ENCODE measurements around the gene CBFA2T2. TPM values are rescaled to one million over a fixed set of nuclear protein-coding genes. Genes with fewer than 3 reads are reported as not detected.
"Not testable (repeated sequence)": the region's sequence is repeated elsewhere in the genome, so short reads cannot be mapped to it uniquely, and the experiment has no call there.

CBFA2T2 gene
- total RNA-seq, 4 donors from 2014 or later = 31.2 to 51.3 (median 37.8) TPM

DNA sequence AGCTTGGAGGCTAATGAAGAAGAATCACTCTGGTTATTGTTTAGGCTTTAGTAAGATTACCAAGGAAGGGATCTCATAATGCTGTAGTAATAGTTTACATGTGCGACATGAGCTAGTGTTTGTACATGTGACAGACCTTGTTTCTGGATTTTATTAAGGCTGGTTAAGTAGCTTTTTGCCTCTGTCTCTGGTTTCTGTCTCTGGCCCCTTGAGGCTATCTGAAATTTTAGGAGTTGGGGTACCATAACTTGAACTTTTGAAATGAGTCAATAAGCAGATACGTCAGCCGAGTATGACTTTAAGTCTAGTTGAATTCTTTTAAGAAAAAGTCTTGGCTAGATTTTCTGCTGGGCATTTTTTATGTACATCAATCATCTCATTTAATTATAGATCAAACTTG, 9.5 kb downstream of the CBFA2T2 start:
- H3K36me3 ChIP-seq = no peaks in the 10 kb centered on the region
- no peak overlapping the region for H3K4me3 ChIP-seq
- H3K27ac ChIP-seq = no peak overlapping the region
- no peaks in the 10 kb centered on the region for H3K9me3 ChIP-seq
- H3K27me3 ChIP-seq = no peaks in the 10 kb centered on the region
- TF ChIP-seq POLR2A (IDR thresholded peaks at IDR 0.05) = no peak
- TF ChIP-seq, protein P1, sequence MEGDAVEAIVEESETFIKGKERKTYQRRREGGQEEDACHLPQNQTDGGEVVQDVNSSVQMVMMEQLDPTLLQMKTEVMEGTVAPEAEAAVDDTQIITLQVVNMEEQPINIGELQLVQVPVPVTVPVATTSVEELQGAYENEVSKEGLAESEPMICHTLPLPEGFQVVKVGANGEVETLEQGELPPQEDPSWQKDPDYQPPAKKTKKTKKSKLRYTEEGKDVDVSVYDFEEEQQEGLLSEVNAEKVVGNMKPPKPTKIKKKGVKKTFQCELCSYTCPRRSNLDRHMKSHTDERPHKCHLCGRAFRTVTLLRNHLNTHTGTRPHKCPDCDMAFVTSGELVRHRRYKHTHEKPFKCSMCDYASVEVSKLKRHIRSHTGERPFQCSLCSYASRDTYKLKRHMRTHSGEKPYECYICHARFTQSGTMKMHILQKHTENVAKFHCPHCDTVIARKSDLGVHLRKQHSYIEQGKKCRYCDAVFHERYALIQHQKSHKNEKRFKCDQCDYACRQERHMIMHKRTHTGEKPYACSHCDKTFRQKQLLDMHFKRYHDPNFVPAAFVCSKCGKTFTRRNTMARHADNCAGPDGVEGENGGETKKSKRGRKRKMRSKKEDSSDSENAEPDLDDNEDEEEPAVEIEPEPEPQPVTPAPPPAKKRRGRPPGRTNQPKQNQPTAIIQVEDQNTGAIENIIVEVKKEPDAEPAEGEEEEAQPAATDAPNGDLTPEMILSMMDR (IDR thresholded peaks at IDR 0.05) = no peak
- H3K4me1 ChIP-seq = peaks cover 0 to 7% (median 0%) of the 10 kb centered on the region in 4 donors
- DNase-seq = no peak

DNA sequence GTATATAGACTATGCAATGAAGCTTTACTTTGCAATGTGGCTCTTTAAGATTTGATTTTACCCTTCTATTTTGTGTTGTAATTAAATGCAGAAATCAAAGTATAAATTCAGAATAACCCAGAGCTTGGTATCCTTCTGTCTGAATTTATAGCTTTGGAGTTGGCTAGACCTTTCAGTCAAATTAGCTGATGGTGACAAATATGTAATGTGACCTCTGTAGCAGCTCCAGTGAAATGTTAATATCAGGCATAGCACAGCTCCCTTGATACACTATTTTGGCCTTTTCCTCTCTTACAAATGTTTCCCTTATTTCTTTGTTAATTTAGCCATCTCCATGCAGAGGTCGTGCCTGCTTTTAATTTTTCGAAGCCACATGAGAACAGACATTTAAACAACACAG, 11.1 kb downstream of the CBFA2T2 start:
- Histone ChIP-seq H3K27ac (no peak overlapping the region), H3K4me3 (no peak overlapping the region), H3K9me3 (no peaks in the 10 kb centered on the region), H3K36me3 (no peaks in the 10 kb centered on the region), H3K4me1 (peaks cover 0 to 7% (median 0%) of the 10 kb centered on the region in 4 donors), H3K27me3 (no peaks in the 10 kb centered on the region)
- TF ChIP-seq POLR2A (IDR thresholded peaks at IDR 0.05) = no peak
- TF ChIP-seq, protein P1 (IDR thresholded peaks at IDR 0.05) = no peak
- DNase-seq = no peak

DNA sequence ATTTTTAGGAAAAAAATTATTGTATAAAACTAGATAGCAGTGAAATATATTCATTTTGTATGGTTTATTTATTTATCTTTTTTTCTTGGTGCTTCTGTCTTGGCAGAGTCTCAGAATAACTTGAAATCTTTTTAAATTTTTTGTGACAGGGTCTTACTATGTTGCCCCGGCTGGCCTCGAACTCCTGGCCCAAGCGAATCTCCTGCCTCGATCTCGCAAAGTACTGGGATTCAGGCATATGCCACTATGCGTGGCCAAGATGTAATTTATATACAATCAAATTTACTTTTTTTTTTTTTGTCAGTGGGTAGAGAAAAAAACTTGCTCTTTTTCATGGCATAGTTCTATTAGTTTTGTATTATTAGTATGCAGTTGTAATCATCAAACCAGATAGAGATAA, 13.7 kb downstream of the CBFA2T2 start:
- no peaks in the 10 kb centered on the region for H3K9me3 ChIP-seq
- H3K36me3 ChIP-seq = no peaks in the 10 kb centered on the region
- H3K4me1 ChIP-seq = no peaks in the 10 kb centered on the region
- H3K27me3 ChIP-seq = no peaks in the 10 kb centered on the region
- TF ChIP-seq, protein P1 (IDR thresholded peaks at IDR 0.05) = no peak
- TF ChIP-seq POLR2A (IDR thresholded peaks at IDR 0.05) = no peak
- DNase-seq = no peak
- no peak overlapping the region for H3K27ac ChIP-seq
- no peak overlapping the region for H3K4me3 ChIP-seq

DNA sequence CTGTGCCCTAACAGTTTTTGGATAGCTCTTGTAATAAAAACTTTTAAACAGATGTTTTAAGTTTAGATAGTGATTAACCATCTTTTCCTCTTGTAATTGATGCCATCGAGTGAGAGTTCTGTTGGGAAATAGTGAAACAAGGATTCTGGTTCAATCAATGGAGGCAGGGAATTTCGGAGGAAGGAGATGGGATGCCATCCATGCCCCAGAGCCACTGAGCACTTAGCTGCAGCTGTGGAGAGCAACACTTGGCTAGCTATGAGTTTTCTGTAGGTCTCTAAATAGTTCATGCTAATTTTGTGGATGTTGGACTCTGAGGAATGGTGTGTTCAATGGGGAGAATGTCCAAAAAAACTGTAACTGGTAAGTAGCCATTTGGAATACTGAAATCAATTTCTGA, 16.7 kb downstream of the CBFA2T2 start:
- no peak overlapping the region for H3K4me3 ChIP-seq
- no peak for DNase-seq
- no peak for TF ChIP-seq POLR2A (IDR thresholded peaks at IDR 0.05)
- TF ChIP-seq, protein P1 (IDR thresholded peaks at IDR 0.05) = no peak
- H3K27ac ChIP-seq = no peak overlapping the region
- no peaks in the 10 kb centered on the region for H3K9me3 ChIP-seq
- no peaks in the 10 kb centered on the region for H3K36me3 ChIP-seq
- no peaks in the 10 kb centered on the region for H3K4me1 ChIP-seq
- H3K27me3 ChIP-seq = no peaks in the 10 kb centered on the region

DNA sequence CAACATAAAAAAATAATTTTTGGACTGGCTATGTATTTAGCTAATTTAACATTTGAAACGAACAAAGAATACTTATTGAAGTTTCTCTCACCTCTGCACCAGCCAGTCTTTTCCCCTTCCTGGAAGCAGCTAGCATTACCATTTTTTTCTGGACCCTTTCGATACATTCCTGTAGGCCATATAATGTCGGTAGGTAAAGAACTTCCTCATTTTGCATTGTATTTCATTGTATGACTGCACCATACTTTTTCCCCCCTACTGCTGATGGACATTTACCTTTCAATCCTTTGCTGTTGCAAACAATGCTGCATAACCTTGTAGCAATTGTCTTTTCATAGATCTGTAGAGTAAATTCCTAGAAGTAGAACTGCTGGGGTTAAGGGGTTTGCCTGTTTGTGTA, 17.6 kb downstream of the CBFA2T2 start:
- no peaks in the 10 kb centered on the region for H3K9me3 ChIP-seq
- TF ChIP-seq, protein P1 (IDR thresholded peaks at IDR 0.05) = no peak
- no peak for TF ChIP-seq POLR2A (IDR thresholded peaks at IDR 0.05)
- H3K36me3 ChIP-seq = no peaks in the 10 kb centered on the region

DNA sequence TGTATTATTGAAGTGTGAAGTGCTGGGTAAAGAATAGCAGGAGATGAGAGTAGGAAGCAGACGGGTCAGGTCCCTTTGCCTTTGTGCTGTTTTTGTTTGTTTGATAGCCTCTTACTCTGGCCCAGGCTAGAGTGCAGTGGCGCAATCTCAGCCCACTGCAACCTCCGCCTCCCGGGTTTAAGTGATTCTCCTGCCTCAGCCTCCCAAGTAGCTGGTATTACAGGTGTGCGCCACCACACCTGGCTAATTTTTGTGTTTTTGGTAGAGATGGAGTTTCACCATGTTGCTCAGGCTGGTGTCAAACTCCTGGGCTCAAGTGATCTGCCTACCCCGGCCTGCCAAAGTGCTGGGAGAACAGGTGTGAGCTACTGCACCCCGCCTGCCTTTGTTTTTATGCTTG, 18.1 kb downstream of the CBFA2T2 start:
- H3K4me1 ChIP-seq = peaks cover 0 to 13% (median 0%) of the 10 kb centered on the region in 4 donors
- H3K27ac ChIP-seq, H3K27me3 ChIP-seq, H3K36me3 ChIP-seq, H3K9me3 ChIP-seq, H3K4me3 ChIP-seq, DNase-seq: not testable (repeated sequence)

More for the DNA sequence above, 17.6 kb downstream of the CBFA2T2 start:
- H3K4me3 ChIP-seq = no peak overlapping the region
- H3K4me1 ChIP-seq = peaks cover 0 to 8% (median 0%) of the 10 kb centered on the region in 4 donors
- no peak for DNase-seq
- H3K27ac ChIP-seq = no peak overlapping the region
- no peaks in the 10 kb centered on the region for H3K27me3 ChIP-seq

DNA sequence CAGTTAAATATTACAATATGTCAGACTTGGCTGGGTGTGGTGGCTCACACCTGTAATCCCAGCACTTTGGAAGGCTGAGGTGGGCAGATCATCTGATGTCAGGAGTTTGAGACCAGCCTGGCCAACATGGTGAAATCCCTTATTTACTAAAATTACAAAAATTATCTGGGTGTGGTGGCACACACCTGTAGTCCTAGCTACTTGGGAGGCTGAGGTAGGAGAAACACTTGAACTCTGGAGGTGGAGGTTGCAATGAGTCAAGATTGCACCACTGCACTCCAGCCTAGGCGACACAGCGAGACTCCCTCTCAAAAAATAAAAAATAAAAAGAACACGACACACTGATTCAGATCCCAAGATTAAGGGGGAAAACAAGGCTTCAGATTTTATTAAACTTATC, 19.2 kb downstream of the CBFA2T2 start:
- not testable (repeated sequence) for H3K27ac ChIP-seq, H3K4me3 ChIP-seq, DNase-seq, H3K9me3 ChIP-seq, H3K27me3 ChIP-seq, H3K36me3 ChIP-seq
- peaks cover 0 to 18% (median 0%) of the 10 kb centered on the region in 4 donors for H3K4me1 ChIP-seq

DNA sequence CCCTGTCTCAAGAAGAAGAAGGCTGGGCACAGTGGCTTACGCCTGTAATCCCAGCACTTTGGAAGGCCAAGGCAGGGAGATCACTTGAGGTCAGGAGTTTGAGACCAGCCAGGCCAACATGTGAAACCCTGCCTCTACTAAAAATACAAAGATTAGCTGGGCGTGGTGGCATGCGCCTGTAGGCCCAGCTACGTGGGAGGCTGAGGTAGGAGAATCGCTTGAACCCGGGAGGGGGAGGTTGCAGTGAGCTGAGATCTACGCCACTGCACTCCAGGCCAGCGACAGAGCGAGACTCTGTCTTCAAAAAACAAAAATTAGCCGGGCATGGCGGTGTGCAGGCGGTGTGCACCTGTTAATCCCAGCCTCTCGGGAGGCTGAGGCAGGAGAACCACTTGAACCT, 22.0 kb downstream of the CBFA2T2 start:
- not testable (repeated sequence) for H3K4me3 ChIP-seq, DNase-seq, H3K27me3 ChIP-seq, H3K27ac ChIP-seq, H3K9me3 ChIP-seq, H3K36me3 ChIP-seq
- peaks cover 0 to 18% (median 0%) of the 10 kb centered on the region in 4 donors for H3K4me1 ChIP-seq
